HCT116 (cell line): ENCODE measurements around the gene GAS2L2. TPM values are rescaled to one million over a fixed set of nuclear protein-coding genes. Genes with fewer than 3 reads are reported as not detected.
"Not testable (repeated sequence)": the region's sequence is repeated elsewhere in the genome, so short reads cannot be mapped to it uniquely, and the experiment has no call there.

Experiments used
- ATAC-seq: fragments of 200-7000 bp; cut with Tn5 transposase; 2 replicates; pipeline ENCODE4 v1.9.1; 2020; ENCODE audit warnings: mild to moderate bottlenecking, moderate library complexity
- BruUV-seq: library from RNA; stranded (reverse); fragments of 400-500 nt; replicated peaks from 2 replicates; lab custom pipeline; 2021; lab: Mats Ljungman, UMichigan
- CTCF ChIA-PET: fragments of 300-600 bp; sonication (Branson Sonifier 250); formaldehyde crosslinking; loops from one replicate; lab custom pipeline; 2021; ENCODE audit warnings: antibody characterized with exemption; lab: Charles Lee
- POLR2A ChIA-PET: fragments of 300-600, 350-600 bp; sonication (Branson Sonifier 250); formaldehyde crosslinking; loops from one replicate; lab custom pipeline; 2021; ENCODE audit warnings: antibody characterized with exemption; lab: Charles Lee
- RAD21 ChIA-PET, 2 experiments: fragments of 300-600 bp; sonication (Branson Sonifier 250); formaldehyde crosslinking; loops; one replicate each; lab custom pipeline; 2023; ENCODE audit warnings: low total read pairs in 2 of 2; ENCODE audit not compliant: uncharacterized antibody in 2 of 2, unreplicated experiment in 2 of 2, low non-redundant PET in 1 of 2; lab: Charles Lee
- DNase-seq: peaks from one replicate; pipeline ENCODE4 v3.0.0-alpha.2; 2010; ENCODE audit warnings: low read depth, low spot score
- H2AFZ ChIP-seq: fragments of 200-600 bp; shearing (Covaris generic), sonication (generic); 2 replicates; pipeline ENCODE4 v1.6.1; 2017; ENCODE audit warnings: low read depth, mixed run types, mixed read lengths, antibody characterized with exemption, low read length; ENCODE audit not compliant: poor library complexity, severe bottlenecking
- H3K27ac ChIP-seq: 2 replicates; pipeline ENCODE4 v1.5.1; 2012; ENCODE audit warnings: low read depth, low read length
- H3K27me3 ChIP-seq: fragments of 200-600 bp; sonication (generic); 2 replicates; pipeline ENCODE4 v1.6.1; 2016; ENCODE audit warnings: mixed run types, low read length, mixed read lengths; ENCODE audit not compliant: insufficient read depth
- H3K36me3 ChIP-seq, 2 experiments: fragments of 200-500 bp in 1 of 2; fragments of 200-600 bp in 1 of 2; sonication (Bioruptor generic) in 1 of 2; sonication (generic) in 1 of 2; 2 replicates each; pipeline versions ENCODE4 v1.5.1 to v1.6.1; 2014 to 2016; ENCODE audit warnings: low read length in 2 of 2, inconsistent platforms in 1 of 2, mixed read lengths in 1 of 2, mixed run types in 1 of 2; ENCODE audit not compliant: insufficient read depth in 2 of 2, control insufficient read depth in 1 of 2
- H3K4me1 ChIP-seq, 2 experiments: fragments of 200-600 bp in 1 of 2; sonication (generic) in 1 of 2; 2 replicates each; pipeline versions ENCODE4 v1.5.1 to v1.6.1; 2012 to 2017; ENCODE audit warnings: low read length in 2 of 2, inconsistent platforms in 1 of 2, mild to moderate bottlenecking in 1 of 2, mixed read lengths in 1 of 2, mixed run types in 1 of 2, moderate library complexity in 1 of 2; ENCODE audit not compliant: insufficient read depth in 2 of 2, control insufficient read depth in 1 of 2
- H3K4me2 ChIP-seq: fragments of 200-600 bp; sonication (generic); 2 replicates; pipeline ENCODE4 v1.6.1; 2017; ENCODE audit warnings: mixed run types, low read length, mixed read lengths
- H3K4me3 ChIP-seq, 2 experiments: fragments of 200-600 bp in 1 of 2; sonication (generic) in 1 of 2; replicated peaks in 1 of 2; 2 replicates each; pipeline ENCODE4 v1.5.1; 2011 to 2016; ENCODE audit warnings: low read length in 2 of 2, control low read depth in 1 of 2, low read depth in 1 of 2, mild to moderate bottlenecking in 1 of 2, mixed read lengths in 1 of 2, mixed run types in 1 of 2
- H3K79me2 ChIP-seq: fragments of 200-600 bp; sonication (generic); 2 replicates; pipeline ENCODE4 v1.6.1; 2017; ENCODE audit warnings: mild to moderate bottlenecking, mixed run types, low read length, moderate library complexity, mixed read lengths; ENCODE audit not compliant: insufficient read depth
- H3K9ac ChIP-seq: fragments of 200-600 bp; sonication (generic); 2 replicates; pipeline ENCODE4 v1.6.1; 2016; ENCODE audit warnings: low read length, mixed read lengths
- H3K9me2 ChIP-seq: fragments of 200-600 bp; sonication (generic), shearing (Covaris generic); 2 replicates; pipeline ENCODE4 v1.6.1; 2017; ENCODE audit warnings: mixed run types, mild to moderate bottlenecking, moderate library complexity; ENCODE audit not compliant: insufficient read depth
- H3K9me3 ChIP-seq, 2 experiments: fragments of 200-500 bp in 1 of 2; fragments of 200-600 bp in 1 of 2; sonication (Bioruptor generic) in 1 of 2; sonication (generic) in 1 of 2; 2 replicates each; pipeline ENCODE4 v1.6.1; 2014 to 2017; ENCODE audit warnings: low read length in 2 of 2, mixed read lengths in 2 of 2, inconsistent platforms in 1 of 2, low read depth in 1 of 2, mild to moderate bottlenecking in 1 of 2, mixed run types in 1 of 2, moderate library complexity in 1 of 2; ENCODE audit not compliant: control insufficient read depth in 1 of 2, insufficient read depth in 1 of 2
- H4K20me1 ChIP-seq: fragments of 200-600 bp; sonication (generic), shearing (Covaris generic); 2 replicates; pipeline ENCODE4 v1.6.1; 2017; ENCODE audit warnings: mixed run types, mild to moderate bottlenecking, moderate library complexity; ENCODE audit not compliant: insufficient read depth
- ATF3 ChIP-seq: IDR thresholded peaks from 2 replicates; pipeline ENCODE4 v1.6.1; 2012
- CBX3 ChIP-seq: IDR thresholded peaks from 2 replicates; pipeline ENCODE4 v1.6.1; 2012; ENCODE audit warnings: low read depth
- CTCF ChIP-seq, 3 experiments: fragments of 200-600 bp in 1 of 3; sonication (generic) in 1 of 3; IDR thresholded peaks in 2 of 3; conservative IDR thresholded peaks in 1 of 3; 2 replicates each; pipeline ENCODE4 v1.5.1; 2012 to 2017; ENCODE audit warnings: low read depth in 2 of 3, low read length in 2 of 3, antibody characterized with exemption in 1 of 3, borderline replicate concordance in 1 of 3, control low read depth in 1 of 3, mild to moderate bottlenecking in 1 of 3, mixed read lengths in 1 of 3, mixed run types in 1 of 3, moderate library complexity in 1 of 3; ENCODE audit not compliant: insufficient read depth in 1 of 3
- EGR1 ChIP-seq: IDR thresholded peaks from 2 replicates; pipeline ENCODE4 v1.6.1; 2012; ENCODE audit warnings: low read depth
- ELF1 ChIP-seq: IDR thresholded peaks from 2 replicates; pipeline ENCODE4 v1.6.1; 2012; ENCODE audit warnings: low read depth, borderline replicate concordance
- EZH2 ChIP-seq: fragments of 200-600 bp; sonication (generic); IDR thresholded peaks from 2 replicates; pipeline ENCODE4 v1.6.1; 2017; ENCODE audit warnings: antibody characterized with exemption, mixed run types
- FOSL1 ChIP-seq: IDR thresholded peaks from 2 replicates; pipeline ENCODE4 v1.6.1; 2012; ENCODE audit warnings: low read depth
- MAX ChIP-seq: IDR thresholded peaks from 2 replicates; pipeline ENCODE4 v1.6.1; 2012
- RAD21 ChIP-seq: IDR thresholded peaks from 2 replicates; pipeline ENCODE4 v1.6.1; 2012; ENCODE audit warnings: low read depth, mild to moderate bottlenecking
- REST ChIP-seq: IDR thresholded peaks from 2 replicates; pipeline ENCODE4 v1.6.1; 2012; ENCODE audit warnings: low read depth
- SP1 ChIP-seq: IDR thresholded peaks from 2 replicates; pipeline ENCODE4 v1.6.1; 2012; ENCODE audit warnings: low read depth
- SRF ChIP-seq: IDR thresholded peaks from 2 replicates; pipeline ENCODE4 v1.6.1; 2012; ENCODE audit warnings: low read depth
- TCF7L2 ChIP-seq: IDR thresholded peaks from 2 replicates; pipeline ENCODE4 v1.7.0; 2011; ENCODE audit warnings: borderline replicate concordance, inconsistent platforms; ENCODE audit not compliant: insufficient read depth, insufficient read length; ENCODE audit errors: extremely low read depth
- YY1 ChIP-seq: IDR thresholded peaks from 2 replicates; pipeline ENCODE4 v1.6.1; 2011; ENCODE audit warnings: low read length, low read depth, moderate library complexity, mild to moderate bottlenecking; ENCODE audit not compliant: insufficient replicate concordance; ENCODE audit errors: extremely low read depth
- ZFX ChIP-seq: fragments of 450-650 bp; IDR thresholded peaks from 2 replicates; pipeline ENCODE4 v1.6.1; 2017
- ZNF274 ChIP-seq: fragments of 200-500 bp; sonication (Bioruptor generic); IDR thresholded peaks from 2 replicates; pipeline ENCODE4 v1.6.1; 2014; ENCODE audit warnings: mild to moderate bottlenecking, low read depth, low read length, inconsistent platforms
- intact Hi-C: fragments of 100-400 bp; cut with micrococcal nuclease; formaldehyde crosslinking; loops from 2 replicates; pipeline ENCODE4 v1.10.0; 2022
- total RNA-seq: library from RNA; stranded (reverse); gene quantifications from one replicate; pipeline ENCODE4 v1.2.1, GENCODE V29; 2021; ENCODE audit not compliant: unreplicated experiment

Gene GAS2L2
- total RNA-seq, 1 experiment from 2014 or later = not detected

GRCh38 chr17:35703308-35703707 is 49.7 kb downstream of the GAS2L2 start:
- CTCF ChIA-PET, H3K4me3 ChIP-seq, intact Hi-C loops, H3K36me3 ChIP-seq, H3K4me1 ChIP-seq, H3K27me3 ChIP-seq, BruUV-seq, POLR2A ChIA-PET, RAD21 ChIA-PET, H3K4me2 ChIP-seq, H3K9me2 ChIP-seq, DNase-seq, H2AFZ ChIP-seq, H4K20me1 ChIP-seq, ATAC-seq, H3K9ac ChIP-seq, H3K27ac ChIP-seq, H3K9me3 ChIP-seq: not testable (repeated sequence)
- peaks cover 18% of the 10 kb centered on the region; the same call in 1 of the 2 replicates for H3K79me2 ChIP-seq

GRCh38 chr17:35701491-35701890 is 51.5 kb downstream of the GAS2L2 start:
- Histone ChIP-seq H3K9me2 (no peaks in the 10 kb centered on the region), H4K20me1 (no peaks in the 10 kb centered on the region), H3K4me1 (no peaks in the 10 kb centered on the region), H3K4me2 (no peak overlapping the region), H3K9ac (no peak overlapping the region), H3K27me3 (no peaks in the 10 kb centered on the region), H3K4me3 (no peak overlapping the region), H3K27ac (no peak overlapping the region), H3K79me2 (peaks cover 15% of the 10 kb centered on the region; the same call in 1 of the 2 replicates), H3K36me3 (peaks cover 2 to 8% of the 10 kb centered on the region in 2 experiments; a peak in 1 of 4 replicates), H2AFZ (no peak overlapping the region), H3K9me3 (no peaks in the 10 kb centered on the region)
- CTCF ChIA-PET = no interaction called here
- DNase-seq (no peak), ATAC-seq (no peak)
- intact Hi-C loops = no loop called here
- POLR2A ChIA-PET = no interaction called here
- RAD21 ChIA-PET = no interaction called here
- no TSS peak for BruUV-seq
- TF ChIP-seq EZH2 (no peak), EGR1 (no peak), YY1 (no peak), SP1 (no peak), RAD21 (no peak), ATF3 (no peak), CTCF (IDR thresholded peaks at IDR 0.05 in 2 of 3, conservative IDR thresholded peaks at IDR 0.05 in 1 of 3; ENCODE audit: borderline replicate concordance in 1 of 3, insufficient read depth in 1 of 3, low read depth in 2 of 3, low read length in 2 of 3) (no peak), FOSL1 (no peak), REST (no peak), ZFX (no peak), SRF (no peak), CBX3 (no peak), ELF1 (no peak), TCF7L2 (no peak), MAX (no peak), ZNF274 (no peak)
